Activated CD4-positive, alpha-beta T cell treated with anti-CD3 and anti-CD28 coated beads, Interleukin-2, amount 50 U/mL, for 4 hours (primary cell): ENCODE results near the gene PGP.
"Not testable (repeated sequence)": the region's sequence is repeated elsewhere in the genome, so short reads cannot be mapped to it uniquely, and the experiment has no call there.

Experiments
- DNase-seq, 2 experiments: peaks; one replicate each; pipeline ENCODE4 v3.0.0-alpha.2; 2020

Gene PGP

DNA sequence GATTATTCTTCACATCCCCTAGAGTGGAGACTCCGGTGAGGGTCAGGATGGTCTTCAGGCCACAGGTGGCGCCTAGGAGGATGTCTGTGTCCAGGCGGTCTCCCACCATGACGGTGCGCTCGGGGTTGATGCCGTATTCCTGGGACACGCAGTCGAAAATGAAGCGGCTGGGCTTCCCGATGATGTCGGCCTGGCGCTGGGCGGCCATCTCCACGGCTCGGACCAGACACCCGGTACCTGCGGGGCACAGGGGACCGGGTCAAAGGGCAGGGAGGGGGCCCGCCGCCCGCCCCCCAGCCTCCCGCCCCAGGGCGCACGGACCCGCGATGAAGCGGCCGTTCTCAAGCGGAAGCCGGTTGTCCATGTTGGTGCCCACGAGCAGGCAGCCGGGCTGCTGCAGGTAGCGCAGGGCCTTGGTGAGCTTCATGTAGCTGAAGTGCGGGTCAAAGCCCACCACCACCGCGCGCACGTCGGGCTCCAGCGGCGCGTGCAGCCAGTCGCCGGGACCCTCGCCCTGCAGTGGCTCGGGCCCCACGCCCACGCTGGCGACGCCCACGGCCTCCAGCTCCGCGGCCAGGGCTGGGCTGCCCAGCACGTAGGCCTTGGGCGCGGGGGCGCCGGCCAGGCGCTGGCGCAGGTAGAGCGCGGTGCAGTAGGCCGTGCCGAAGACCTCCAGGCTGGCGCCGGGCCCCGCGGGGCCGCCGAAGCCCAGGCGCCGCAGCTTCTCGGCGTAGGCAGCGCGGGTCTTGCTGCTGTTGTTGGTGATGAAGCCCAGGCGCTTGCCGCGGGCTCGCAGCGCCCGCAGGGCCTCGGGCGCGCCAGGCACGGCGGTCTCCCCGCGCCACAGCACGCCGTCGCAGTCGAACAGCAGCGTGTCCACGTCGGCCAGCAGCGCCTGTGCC is 572 bp downstream of the PGP start:
- no peak for DNase-seq

DNA sequence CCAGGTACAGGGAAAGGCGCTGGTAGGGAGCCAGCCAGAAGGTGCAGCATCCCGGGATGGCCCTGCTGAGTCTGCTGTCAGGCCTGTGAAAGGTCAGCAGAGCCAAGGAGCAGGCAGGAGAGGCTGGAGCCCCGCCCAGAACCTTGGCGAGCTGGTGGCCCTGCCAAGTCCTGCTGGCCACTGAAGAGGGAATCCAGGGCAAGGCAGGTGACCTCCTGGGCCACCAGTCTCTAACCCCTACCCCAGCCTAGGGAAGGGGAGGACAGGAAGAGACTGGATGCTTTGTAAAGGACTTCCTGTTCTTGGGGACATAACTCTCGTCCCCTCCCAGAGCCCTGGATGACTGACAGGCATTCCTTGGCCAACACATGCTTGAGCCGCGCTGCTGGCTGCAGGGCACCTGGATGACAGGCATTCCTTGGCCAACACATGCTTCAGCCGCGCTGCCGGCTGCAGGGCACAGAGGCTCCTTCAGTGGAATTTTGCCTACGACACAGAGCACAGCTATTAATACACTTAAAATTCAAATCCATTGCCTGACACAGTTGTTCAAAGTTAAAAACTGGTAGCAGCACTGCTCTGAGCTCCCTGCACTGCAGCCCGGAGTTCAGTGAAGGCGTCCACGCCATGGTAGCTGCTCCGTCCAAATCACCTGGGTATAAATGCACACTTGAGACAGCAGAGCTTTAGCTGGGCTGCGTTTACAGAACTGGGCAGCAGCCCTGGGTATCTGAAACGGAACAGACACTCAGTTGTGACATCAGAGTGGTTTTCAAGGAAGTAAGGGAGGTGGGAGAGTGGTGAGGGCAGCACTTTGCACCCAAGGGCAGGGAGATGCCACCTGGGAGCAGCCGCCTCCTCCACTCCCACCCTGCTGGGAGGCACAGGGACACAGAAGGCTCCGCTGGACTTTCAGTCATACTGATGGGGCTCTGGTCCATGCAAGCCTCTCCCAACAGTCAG is 2.0 kb downstream of the PGP start:
- DNase-seq: no peak

DNA sequence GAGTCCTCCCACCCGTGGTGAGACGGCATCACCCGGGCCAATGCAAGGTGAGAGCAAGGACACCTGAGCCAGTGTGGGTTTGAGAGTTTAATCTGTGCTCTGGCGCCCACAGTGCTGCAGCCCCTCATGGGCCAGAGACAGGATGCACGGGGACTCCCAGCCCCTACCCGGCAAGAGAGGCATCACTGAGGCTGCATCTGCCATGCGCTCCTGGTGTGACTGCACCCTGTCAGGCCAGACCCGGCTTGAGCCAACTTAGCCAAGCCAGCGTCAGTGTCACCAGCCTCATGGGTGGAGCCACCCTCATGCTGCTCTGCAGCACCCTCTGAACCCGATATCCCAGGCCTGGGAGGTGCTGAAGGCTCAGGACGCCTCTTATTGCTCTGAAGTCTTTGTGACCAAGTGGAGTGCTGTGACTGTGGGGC is 2.7 kb downstream of the PGP start:
- DNase-seq: no peak

DNA sequence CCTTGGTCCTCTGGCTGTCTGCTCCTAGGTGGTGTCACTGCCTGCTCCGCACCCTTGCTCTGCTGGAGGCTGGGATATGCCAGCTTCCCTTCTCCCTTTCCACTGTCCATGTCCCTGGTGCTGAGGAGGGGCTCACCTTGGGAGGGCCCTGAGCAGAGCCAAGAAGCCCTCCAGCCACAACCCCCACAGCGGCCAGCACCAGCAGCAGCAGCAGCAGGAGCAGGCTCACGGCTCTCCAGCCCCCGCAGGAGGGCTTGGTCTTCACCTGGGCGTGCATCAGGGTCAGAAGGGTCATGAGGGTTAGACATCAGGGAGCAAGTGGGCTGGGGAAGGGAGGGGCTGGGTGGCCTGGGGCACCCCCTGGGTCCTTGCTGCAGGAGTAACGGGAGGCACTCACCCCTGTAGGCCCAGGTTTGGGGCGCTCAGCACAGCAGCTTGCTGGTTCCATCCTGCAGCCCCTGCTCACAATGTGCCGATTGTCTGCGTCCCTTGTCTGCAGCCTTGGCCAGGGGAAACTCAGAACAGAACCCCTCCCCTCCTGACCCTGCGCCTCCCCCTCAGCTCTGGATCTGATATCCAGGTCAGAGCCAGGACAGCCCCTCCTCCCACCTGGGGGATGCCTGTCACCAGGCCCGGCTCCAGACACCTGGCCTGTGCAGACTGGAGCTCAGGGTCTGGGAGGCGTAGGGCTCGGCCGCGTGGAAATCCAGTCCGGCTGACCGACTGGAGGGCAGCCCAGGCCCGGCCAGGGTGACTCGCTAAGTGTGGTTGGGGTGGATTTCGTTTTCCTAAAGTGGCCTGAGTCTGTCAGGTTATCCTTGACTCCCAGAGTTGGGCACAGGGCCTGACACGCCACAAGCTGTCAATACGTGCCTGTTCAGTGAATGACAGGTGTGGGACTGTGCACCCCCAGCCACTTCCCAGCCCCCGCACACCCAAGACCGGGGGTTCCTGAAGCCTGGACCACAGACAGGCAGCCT is 4.0 kb downstream of the PGP start, which contains the start of gene BRICD5:
TSS of gene BRICD5 (minus strand) at position 478 of the 980 bp plus-strand sequence. CDS start at position 448, 30 bp downstream.
- no peak for DNase-seq

DNA sequence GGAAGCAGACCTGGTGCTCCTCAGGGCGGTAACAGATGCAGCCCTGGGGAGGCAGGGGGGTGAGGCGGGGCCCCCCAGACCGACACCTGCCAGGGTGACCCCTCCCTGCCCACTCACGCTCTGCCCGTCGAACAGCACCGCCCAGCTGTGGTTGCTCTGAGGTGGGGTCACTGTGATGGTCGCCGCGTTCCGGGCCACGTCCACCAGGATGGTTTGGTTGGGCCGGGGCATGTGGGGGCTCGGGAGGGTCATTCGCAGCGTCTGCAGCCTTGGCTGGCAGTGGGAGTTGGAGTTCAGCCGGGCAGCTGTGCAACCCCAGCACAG is 4.7 kb downstream of the PGP start:
- no peak for DNase-seq

DNA sequence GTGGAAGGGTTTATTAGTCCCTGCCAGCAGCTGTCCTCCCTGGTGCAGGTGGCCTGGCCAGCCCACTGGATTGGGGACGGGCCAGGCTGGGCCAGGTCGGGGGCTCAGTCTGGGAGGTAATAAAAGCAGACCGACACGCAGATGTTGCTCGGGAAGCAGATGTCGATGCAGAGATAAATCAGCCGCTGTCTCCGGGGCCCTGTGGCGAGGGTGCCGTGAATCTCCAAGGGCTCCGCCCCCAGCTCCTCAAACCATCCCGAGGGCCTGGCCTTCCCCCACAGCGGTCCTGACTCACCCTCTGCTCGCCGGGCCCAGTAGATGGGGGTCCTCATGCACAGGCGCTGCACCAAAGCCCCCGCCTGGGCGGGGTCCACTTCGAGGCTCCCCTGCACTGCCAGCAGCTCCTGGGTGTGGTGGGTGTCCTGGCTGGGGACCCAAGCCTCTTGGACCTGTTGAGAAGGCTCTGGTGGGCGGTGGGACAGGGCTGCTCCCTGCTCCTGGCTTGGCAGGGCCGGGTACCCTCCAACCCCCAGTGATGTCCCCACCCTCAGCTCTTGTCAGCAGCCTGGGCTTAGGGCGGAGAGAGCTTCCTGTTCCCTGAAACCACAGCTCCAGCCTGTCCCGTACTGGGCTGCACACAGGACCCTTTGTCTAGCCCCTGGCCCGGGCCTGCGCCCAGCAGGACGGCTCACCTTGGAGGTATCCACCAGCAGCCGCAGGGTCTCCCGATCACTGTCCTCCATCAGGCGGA is 5.2 kb downstream of the PGP start:
- DNase-seq: no peak

DNA sequence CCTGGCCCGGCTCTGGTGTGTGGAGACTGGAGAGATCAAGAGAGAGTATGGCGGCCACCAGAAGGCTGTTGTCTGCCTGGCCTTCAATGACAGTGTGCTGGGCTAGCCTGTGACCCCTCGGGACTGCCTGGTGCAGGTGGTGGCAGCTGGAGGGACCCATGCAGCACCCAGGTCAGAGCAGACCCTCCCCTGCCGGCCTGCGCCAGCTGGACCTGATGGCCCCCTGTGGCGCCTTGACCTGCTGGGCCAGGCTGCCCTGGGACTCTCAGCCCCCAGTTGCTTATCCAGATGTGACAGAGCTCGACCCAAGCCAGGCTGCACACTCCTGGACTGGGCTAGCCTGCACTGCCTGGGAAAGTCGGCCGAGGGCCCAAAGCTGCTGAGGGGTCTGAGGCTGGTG is 5.9 kb downstream of the PGP start:
- no peak for DNase-seq

DNA sequence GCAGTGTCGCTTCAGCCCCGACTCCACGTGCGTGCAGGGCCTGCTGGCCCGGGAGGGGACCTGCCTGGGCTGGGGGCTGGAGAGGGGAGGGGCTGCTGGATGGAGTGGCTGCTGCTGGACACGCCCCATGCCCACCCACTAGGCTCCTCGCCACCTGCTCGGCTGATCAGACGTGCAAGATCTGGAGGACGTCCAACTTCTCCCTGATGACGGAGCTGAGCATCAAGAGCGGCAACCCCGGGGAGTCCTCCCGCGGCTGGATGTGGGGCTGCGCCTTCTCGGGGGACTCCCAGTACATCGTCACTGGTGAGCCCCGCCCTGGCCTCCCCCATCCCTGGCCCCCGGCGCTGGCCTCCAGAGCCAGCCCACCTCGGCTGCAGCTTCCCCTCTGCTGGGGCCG is 6.3 kb downstream of the PGP start:
- no peak for DNase-seq

DNA sequence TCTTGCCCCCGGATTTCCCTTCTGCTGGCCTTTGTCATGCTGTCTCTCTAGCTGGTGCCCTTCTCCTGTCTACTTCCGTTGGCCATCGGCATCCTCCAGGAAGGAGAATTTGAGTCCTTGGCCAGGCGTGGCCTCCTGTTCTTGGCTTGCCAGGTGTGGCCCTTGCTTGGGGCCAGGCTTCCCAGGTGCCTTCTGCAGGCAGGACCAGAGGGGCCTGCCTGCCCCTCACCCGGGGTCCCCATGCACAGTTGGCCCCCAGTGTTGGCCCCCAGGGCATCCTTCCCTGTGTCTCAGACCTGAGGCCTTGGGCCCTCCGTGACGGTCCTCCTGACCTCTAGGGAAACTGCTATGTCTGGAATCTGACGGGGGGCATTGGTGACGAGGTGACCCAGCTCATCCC is 6.8 kb downstream of the PGP start:
- no peak for DNase-seq

DNA sequence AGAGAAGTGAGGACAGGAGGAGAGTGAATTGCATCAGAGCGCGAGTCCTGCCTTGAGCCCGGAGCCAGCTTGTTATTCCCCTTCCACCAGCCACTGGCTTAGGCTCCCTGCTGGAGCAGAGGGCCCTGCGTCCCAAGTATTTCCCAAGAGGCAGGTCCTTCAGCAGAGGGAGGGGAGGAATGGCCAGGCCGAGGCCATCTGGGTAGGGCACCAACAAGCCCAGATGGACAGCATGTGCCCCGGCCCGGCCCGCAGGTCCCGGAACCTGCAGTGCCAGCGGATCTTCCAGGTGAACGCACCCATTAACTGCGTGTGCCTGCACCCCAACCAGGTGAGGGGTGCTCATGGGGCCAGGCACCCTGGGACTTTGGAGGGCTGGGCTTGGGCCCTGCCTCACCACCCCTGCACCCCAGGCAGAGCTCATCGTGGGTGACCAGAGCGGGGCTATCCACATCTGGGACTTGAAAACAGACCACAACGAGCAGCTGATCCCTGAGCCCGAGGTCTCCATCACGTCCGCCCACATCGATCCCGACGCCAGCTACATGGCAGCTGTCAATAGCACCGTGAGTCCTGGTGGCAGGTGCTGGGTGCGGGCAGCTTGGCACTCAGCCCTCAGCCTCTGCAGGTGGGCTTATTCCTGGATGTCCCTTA is 7.7 kb downstream of the PGP start:
- no peak for DNase-seq

DNA sequence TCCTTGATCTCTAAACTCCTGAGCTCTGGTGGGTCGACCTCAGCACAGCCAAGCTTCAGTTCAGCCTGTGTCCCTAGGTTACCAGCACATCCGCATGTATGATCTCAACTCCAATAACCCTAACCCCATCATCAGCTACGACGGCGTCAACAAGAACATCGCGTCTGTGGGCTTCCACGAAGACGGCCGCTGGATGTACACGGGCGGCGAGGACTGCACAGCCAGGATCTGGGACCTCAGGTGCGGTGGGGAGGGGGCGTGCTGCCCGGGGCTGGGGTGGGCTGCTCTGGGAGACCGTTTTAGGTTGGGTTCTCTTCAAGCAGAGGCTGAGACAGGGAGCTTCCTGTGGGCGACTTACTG is 8.2 kb downstream of the PGP start:
- DNase-seq: no peak

DNA sequence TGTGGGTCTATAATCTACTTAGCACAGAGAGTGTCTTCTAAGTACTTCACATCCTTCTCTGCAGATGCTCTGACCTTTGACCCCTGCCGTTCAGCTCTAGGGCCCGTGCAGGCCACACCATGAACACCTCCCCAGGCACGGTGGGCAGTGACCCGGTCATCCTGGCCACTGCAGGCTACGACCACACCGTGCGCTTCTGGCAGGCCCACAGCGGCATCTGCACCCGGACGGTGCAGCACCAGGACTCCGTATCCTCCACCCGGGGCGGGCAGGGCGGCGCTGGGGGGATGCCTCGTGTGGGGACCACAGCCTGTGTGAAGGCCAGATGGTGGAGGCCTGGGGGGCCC is 8.7 kb downstream of the PGP start:
- DNase-seq: no peak

DNA sequence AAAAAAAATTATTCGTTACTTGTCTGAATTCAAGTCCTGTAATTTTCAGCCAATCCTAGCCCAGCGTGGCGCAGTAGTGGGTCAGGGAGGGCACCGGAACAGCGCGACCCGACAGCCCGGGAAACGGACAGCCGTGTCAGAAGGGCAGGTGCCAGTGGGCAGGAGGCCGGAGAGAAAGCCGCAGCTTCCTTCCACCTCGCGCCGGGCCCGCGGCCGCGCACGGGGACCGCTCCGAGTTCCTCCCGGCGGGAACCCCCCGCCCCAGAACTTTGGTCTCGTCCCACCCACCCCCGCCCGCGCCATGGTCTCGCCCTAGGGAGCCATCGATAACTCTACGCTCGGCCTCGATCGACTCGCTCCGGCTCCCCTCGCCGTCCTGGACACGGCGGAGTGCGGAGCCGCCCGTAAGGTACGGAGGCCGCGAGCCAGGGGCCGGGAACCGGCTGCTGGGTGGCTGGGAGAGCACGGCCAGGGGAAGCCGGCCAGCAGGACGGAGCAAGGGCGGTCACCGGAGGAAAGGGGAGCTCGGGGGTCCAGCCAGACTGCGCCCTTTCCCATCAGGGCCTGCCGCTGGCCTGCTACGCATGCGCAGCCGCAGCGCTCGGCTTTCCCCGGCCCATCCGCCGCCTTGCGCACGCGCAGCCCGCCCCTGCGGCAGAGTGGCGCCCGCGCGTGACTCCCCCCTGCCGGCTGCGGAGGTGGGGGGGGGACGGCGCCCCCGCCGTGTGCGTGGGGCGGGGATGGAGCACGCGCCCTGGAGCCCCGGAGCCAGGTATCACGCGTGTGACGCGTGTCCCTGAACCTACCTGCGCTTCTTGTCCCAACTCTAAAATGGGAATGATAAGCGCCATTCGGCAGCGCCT is 9.3 kb downstream of the PGP start, which contains the start of gene MLST8:
TSS of gene MLST8 (plus strand) at position 351 of the 863 bp plus-strand sequence. CDS start 632 bp downstream, outside the sequence.
- peak; percentile 84 to 88 for DNase-seq

DNA sequence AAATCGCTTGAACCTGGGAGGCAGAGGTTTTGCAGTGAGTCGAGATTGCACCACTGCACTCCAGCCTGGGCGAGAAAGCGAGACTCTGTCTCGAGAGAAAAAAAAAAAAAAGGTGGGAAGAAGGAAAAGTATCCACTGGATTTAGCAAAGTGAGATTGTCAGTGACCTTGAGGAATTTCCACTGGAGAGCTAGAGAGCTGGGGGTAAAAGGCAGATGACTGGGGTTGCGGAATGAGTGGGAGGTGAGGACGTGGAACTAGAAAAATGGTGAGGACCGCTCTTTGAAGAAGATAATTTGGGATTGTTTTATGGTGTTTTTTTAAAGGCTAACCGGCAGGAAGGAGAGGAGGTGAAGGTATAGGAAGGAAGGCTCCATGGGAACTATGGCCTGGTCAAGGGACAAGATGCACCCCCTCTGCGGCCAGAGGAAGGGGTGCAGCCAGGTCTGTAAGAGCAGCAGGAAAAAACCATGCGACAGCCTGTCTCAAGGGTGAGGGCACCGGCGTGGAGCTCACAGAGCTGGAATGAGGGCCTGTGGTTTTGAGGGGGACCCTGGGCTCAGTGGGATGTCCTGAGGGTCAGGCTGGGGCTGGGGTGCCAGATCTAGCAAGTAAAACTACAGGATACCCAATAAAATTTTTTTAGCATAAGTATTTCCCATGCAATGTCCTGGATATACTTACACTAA is 10.1 kb downstream of the PGP start:
- no peak for DNase-seq

DNA sequence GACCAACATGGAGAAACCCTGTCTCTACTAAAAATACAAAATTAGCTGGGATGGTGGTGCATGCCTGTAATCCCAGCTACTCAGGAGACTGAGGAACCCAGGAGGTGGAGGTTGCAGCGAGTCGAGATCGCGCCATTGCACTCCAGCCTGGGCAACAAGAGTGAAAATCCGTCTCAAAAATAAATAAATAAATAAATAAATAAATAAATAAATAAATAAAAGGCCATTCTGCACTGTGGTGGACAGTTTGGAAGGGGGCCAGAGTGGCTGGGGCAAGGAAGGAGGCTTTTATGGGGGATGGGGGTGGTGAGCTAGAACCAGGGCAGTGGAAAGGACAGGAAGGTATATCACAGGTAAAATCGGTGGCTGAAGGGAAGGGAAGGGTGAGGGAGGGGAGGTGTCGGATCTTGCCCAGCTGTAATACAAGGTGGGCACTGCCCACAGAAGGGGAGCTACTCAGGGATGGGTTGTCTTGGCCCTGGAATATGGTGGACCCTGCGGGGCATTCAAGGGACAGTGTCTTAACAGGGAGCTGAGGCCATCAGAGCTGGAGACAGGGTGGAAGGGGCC is 11.4 kb downstream of the PGP start:
- not testable (repeated sequence) for DNase-seq

DNA sequence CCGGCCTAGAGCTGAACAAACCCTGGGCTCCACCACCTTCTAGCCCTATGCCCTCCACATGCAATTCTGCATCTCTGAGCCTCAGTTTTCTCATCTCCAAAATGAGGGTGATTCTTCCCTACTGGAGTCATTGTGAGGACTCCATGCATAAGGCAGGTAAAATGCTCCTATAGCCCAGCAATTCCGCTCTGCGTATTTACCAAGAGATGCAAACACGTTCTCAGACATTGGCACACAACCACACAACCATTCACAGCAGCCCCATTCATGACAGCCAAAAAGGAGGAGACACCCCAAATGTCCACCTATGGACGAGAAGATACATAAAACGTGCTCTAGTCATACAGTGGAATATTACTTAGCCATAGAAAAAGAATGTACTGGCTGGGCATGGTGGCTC is 14.3 kb downstream of the PGP start:
- DNase-seq: no peak

DNA sequence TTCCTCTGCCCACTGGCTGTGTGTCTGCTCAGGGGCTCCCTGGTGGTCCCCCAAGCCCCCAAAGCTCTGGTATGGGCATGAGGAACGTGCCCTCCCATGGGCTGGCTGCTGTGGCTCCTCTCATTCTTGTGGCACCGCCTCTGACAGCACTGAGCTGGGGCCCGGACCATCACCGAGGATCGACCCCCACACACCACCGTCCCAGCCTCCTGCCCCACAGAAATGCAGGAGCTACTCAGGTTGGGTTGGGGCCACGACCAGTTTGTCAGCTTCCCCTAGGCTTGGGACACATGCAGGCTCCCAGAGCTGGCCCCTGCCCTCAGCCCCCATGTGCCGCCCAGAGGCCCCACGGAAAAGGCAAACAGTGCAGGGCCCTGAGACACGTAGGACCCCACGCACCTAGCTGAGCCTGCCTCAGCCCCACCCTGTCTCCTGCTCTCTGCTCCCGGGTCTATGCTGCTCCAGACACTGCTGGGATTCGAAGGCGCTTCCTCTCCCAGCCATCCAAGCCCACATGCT is 15.0 kb downstream of the PGP start:
- DNase-seq: no peak

DNA sequence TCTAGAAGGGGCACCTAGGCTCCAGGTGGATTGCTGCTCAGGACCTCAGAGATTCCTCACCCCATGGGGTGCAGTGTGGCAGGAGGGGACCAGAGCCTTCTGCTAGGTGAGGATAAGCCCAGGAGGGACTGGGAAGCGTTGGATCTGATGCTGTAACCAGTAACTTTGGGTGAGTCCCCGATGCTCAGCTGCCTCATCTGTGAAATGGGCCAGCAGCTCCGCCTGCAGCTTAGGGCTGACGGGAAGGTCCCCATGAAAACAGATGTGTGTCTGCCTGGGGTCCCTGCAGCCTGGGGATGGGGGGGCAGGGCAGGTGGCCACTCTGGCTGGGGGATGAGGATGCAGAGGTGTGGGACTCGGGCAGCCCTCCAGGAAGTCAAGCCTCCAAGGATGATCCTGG is 15.5 kb downstream of the PGP start:
- DNase-seq: no peak

DNA sequence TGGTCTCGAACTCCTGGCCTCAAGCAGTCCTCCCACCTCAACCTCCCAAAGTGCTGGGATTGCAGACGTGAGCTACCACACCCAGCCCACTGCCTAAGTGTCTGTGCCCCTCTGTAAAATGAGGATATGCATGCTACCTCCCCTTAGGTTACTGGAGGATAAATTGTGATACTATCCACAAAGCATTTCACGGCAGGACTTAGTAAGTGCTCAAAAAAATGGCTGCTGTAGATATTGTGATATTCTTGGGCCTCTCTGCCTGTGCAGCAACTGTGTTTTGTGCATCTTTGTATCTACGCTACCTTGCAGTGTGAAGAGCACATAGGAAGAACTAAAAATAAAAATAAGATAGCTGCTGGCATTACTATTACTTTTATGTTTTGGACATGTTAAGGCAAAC is 16.4 kb downstream of the PGP start:
- no peak for DNase-seq
